SK-N-SH (cell line): Measurements from ENCODE around the gene COPS7A. TPM values are rescaled to one million over a fixed set of nuclear protein-coding genes. Genes with fewer than 3 reads are reported as not detected.

Experiments
- CTCF ChIA-PET: fragments of 300-600, 350-600 bp; formaldehyde crosslinking; extraction: SDS; loops from one replicate; lab custom pipeline; 2021; lab: Yijun Ruan, JAX
- POLR2A ChIA-PET: fragments of 350-600 bp; sonication (Branson Sonifier 250); formaldehyde crosslinking; extraction: SDS; loops from one replicate; lab custom pipeline; 2020; ENCODE audit warnings: antibody characterized with exemption, inconsistent platforms; lab: Yijun Ruan, JAX
- DNase-seq: peaks from one replicate; pipeline ENCODE4 v3.0.0; 2012
- H2AFZ ChIP-seq: fragments of 200-600 bp; sonication (generic); 2 replicates; pipeline ENCODE4 v1.8.1; 2016; ENCODE audit warnings: antibody characterized with exemption, mild to moderate bottlenecking, low read depth
- H3F3A ChIP-seq: fragments of 200-600 bp; sonication (generic); replicated peaks from 2 replicates; pipeline ENCODE3; 2016; ENCODE audit warnings: antibody characterized with exemption, mild to moderate bottlenecking; ENCODE audit not compliant: insufficient read depth
- H3K27ac ChIP-seq, 2 experiments: fragments of 200-500 bp in 1 of 2; fragments of 200-600 bp in 1 of 2; sonication (Bioruptor generic) in 1 of 2; sonication (generic), shearing (Covaris generic) in 1 of 2; 2 replicates each; pipeline versions ENCODE4 v1.5.1 to v1.6.1; 2014 to 2016; ENCODE audit warnings: low read depth in 2 of 2, inconsistent platforms in 1 of 2, low read length in 1 of 2, mild to moderate bottlenecking in 1 of 2, mixed read lengths in 1 of 2
- H3K27me3 ChIP-seq: fragments of 200-600 bp; sonication (generic), shearing (Covaris generic); 2 replicates; pipeline ENCODE4 v1.6.1; 2016; ENCODE audit warnings: mixed run types; ENCODE audit not compliant: insufficient read depth
- H3K36me3 ChIP-seq, 2 experiments: fragments of 200-500 bp in 1 of 2; fragments of 200-600 bp in 1 of 2; sonication (Bioruptor generic) in 1 of 2; sonication (generic) in 1 of 2; replicated peaks in 1 of 2; 2 replicates each; pipeline versions ENCODE3 to v1.5.1; 2014 to 2016; ENCODE audit warnings: low read length in 1 of 2, mild to moderate bottlenecking in 1 of 2; ENCODE audit not compliant: insufficient read depth in 2 of 2, control insufficient read depth in 1 of 2
- H3K4me1 ChIP-seq, 2 experiments: fragments of 200-500 bp in 1 of 2; fragments of 200-600 bp in 1 of 2; sonication (Bioruptor generic) in 1 of 2; sonication (generic), shearing (Covaris generic) in 1 of 2; 2 replicates each; pipeline versions ENCODE4 v1.5.1 to v1.6.1; 2014 to 2016; ENCODE audit warnings: low read depth in 1 of 2, low read length in 1 of 2, mixed run types in 1 of 2; ENCODE audit not compliant: insufficient read depth in 2 of 2, control insufficient read depth in 1 of 2
- H3K4me2 ChIP-seq: fragments of 200-600 bp; sonication (generic), shearing (Covaris generic); 2 replicates; pipeline ENCODE4 v1.6.1; 2017; ENCODE audit warnings: mixed run types
- H3K4me3 ChIP-seq, 2 experiments: fragments of 200-500 bp in 1 of 2; fragments of 200-600 bp in 1 of 2; sonication (Bioruptor generic) in 1 of 2; sonication (generic), shearing (Covaris generic) in 1 of 2; 2 replicates each; pipeline versions ENCODE4 v1.5.1 to v1.8.1; 2014 to 2016; ENCODE audit warnings: low read depth in 2 of 2, inconsistent platforms in 1 of 2, low read length in 1 of 2, mild to moderate bottlenecking in 1 of 2, mixed read lengths in 1 of 2, moderate library complexity in 1 of 2
- H3K79me2 ChIP-seq: fragments of 200-600 bp; sonication (generic); 2 replicates; pipeline ENCODE4 v1.8.1; 2017; ENCODE audit warnings: mild to moderate bottlenecking; ENCODE audit not compliant: insufficient read depth
- H3K9ac ChIP-seq: fragments of 200-600 bp; sonication (generic); 2 replicates; pipeline ENCODE4 v1.6.1; 2017; ENCODE audit warnings: mixed run types
- H3K9me2 ChIP-seq: fragments of 200-600 bp; sonication (generic); 2 replicates; pipeline ENCODE4 v1.6.1; 2017; ENCODE audit warnings: mixed run types
- H3K9me3 ChIP-seq: fragments of 200-600 bp; sonication (generic); 2 replicates; pipeline ENCODE4 v1.6.1; 2017; ENCODE audit warnings: mixed run types, mild to moderate bottlenecking, moderate library complexity
- H4K20me1 ChIP-seq: fragments of 200-600 bp; sonication (generic); 2 replicates; pipeline ENCODE4 v1.6.1; 2017; ENCODE audit warnings: mild to moderate bottlenecking, mixed run types; ENCODE audit not compliant: insufficient read depth
- CHD2 ChIP-seq: fragments of 150-350 bp; IDR thresholded peaks from 2 replicates; pipeline ENCODE4 v1.6.1; 2018; ENCODE audit warnings: low read length; ENCODE audit not compliant: partially characterized antibody
- GABPA ChIP-seq: IDR thresholded peaks from 2 replicates; pipeline ENCODE4 v1.4.0; 2012; ENCODE audit warnings: low read depth, mild to moderate bottlenecking
- GATA2 ChIP-seq: sonication (generic); formaldehyde crosslinking; IDR thresholded peaks from 2 replicates; pipeline ENCODE4 v1.5.0; 2020; ENCODE audit warnings: mild to moderate bottlenecking, missing genetic modification reagents
- IRF3 ChIP-seq: fragments of 150-350 bp; IDR thresholded peaks from 2 replicates; pipeline ENCODE4 v1.6.1; 2016; ENCODE audit warnings: mild to moderate bottlenecking, low read depth, low read length
- JUND ChIP-seq: IDR thresholded peaks from 2 replicates; pipeline ENCODE4 v1.4.0; 2012
- MAX ChIP-seq: IDR thresholded peaks from 2 replicates; pipeline ENCODE4 v1.4.0; 2012; ENCODE audit warnings: low read depth
- MXI1 ChIP-seq: IDR thresholded peaks from 2 replicates; pipeline ENCODE4 v1.6.1; 2012; ENCODE audit warnings: mild to moderate bottlenecking, low read depth, low read length, improper control_type of control experiment
- PBX3 ChIP-seq: IDR thresholded peaks from 2 replicates; pipeline ENCODE4; 2012
- POLR2AphosphoS5 ChIP-seq: IDR thresholded peaks from 2 replicates; pipeline ENCODE4 v1.6.1; 2012; ENCODE audit warnings: low read depth, low read length
- RAD21 ChIP-seq: IDR thresholded peaks from 2 replicates; pipeline ENCODE4 v1.6.1; 2012; ENCODE audit warnings: mild to moderate bottlenecking, low read length
- RFX5 ChIP-seq: IDR thresholded peaks from 2 replicates; pipeline ENCODE4 v1.6.1; 2012; ENCODE audit warnings: mild to moderate bottlenecking, improper control_type of control experiment, low read length
- YY1 ChIP-seq: IDR thresholded peaks from 2 replicates; pipeline ENCODE4 v1.4.0; 2012; ENCODE audit warnings: low read depth, mild to moderate bottlenecking
- WGBS: methylation state at CpG from one replicate; pipeline ENCODE4 v1.1.6; 2017; ENCODE audit warnings: low lambda C conversion rate; 5-methylcytosine and 5-hydroxymethylcytosine counted together
- polyA plus RNA-seq, 3 experiments: library from polyadenylated mRNA; depleted of rRNA; stranded (reverse); fragments of >200 nt; gene quantifications; 2 replicates each; pipeline ENCODE4 v1.2.3, GENCODE V29; 2012

Gene COPS7A
- polyA plus RNA-seq, 1 of the 3 experiments (the other 2 are of a cell fraction), result 191 TPM

- no peak overlapping the region for H3K9ac ChIP-seq
- H3F3A ChIP-seq, result peaks cover 4% of the 10 kb centered on the region
- H3K9me3 ChIP-seq, result no peaks in the 10 kb centered on the region
- no peak overlapping the region for H3K4me3 ChIP-seq
- no peak overlapping the region for H3K4me2 ChIP-seq
- peaks cover 19 to 46% of the 10 kb centered on the region in 2 experiments for H3K36me3 ChIP-seq
- no peak for DNase-seq
- H3K9me2 ChIP-seq, result no peaks in the 10 kb centered on the region
- 99% methylated on average over 12 of the region's 18 CpGs for WGBS
- no peak overlapping the region for H2AFZ ChIP-seq
- TF ChIP-seq CHD2, result no peak
- no peak for TF ChIP-seq MAX
- no peak for TF ChIP-seq GABPA
- no peak for TF ChIP-seq RAD21
- no peak for TF ChIP-seq RFX5
- no peak for TF ChIP-seq IRF3
- TF ChIP-seq MXI1, result no peak
- no peak for TF ChIP-seq JUND
- TF ChIP-seq GATA2 (CRISPR knock-in tag), result no peak
- TF ChIP-seq, all 33 proteins: peak for 0
- Histone ChIP-seq H3K27me3 (no peaks in the 10 kb centered on the region), H4K20me1 (no peaks in the 10 kb centered on the region), H3K27ac (no peak overlapping the region), H3K4me1 (peaks cover 0 to 9% of the 10 kb centered on the region in 2 experiments; a peak in 1 of 4 replicates), H3K79me2 (peaks cover 17% of the 10 kb centered on the region; the same call in 1 of the 2 replicates)
- POLR2A ChIA-PET, result no interaction called here
- CTCF ChIA-PET, result interaction anchor here (2.0 to 2.1 kb wide), 2 partner anchors 49 to 96 kb away, joined by 4 to 5 read pairs; no protein-coding TSS in a partner anchor
Measured at GRCh38 chr12:6729186-6729585, 5.3 kb downstream of the COPS7A start.

GRCh38 chr12:6730169-6730568 is 6.3 kb downstream of the COPS7A start:
- H2AFZ ChIP-seq, result no peak overlapping the region
- H3K9me2 ChIP-seq, result no peaks in the 10 kb centered on the region
- CTCF ChIA-PET, result interaction anchor here (0.7 to 9.5 kb wide), 6 partner anchors 22 to 142 kb away, joined by 3 to 80 read pairs (median 4); partner anchors contain the start of gene MLF2
- DNase-seq, result no peak
- peaks cover 4% of the 10 kb centered on the region for H3F3A ChIP-seq
- WGBS, result 99% methylated on average over 7 of the region's 8 CpGs
- peaks cover 19 to 49% of the 10 kb centered on the region in 2 experiments for H3K36me3 ChIP-seq
- H3K9me3 ChIP-seq, result no peaks in the 10 kb centered on the region
- peaks cover 8% of the 10 kb centered on the region; the same call in 1 of the 2 replicates for H3K79me2 ChIP-seq
- no peaks in the 10 kb centered on the region for H3K27me3 ChIP-seq
- H3K9ac ChIP-seq, result no peak overlapping the region
- no peak overlapping the region for H3K27ac ChIP-seq
- TF ChIP-seq GATA2 (CRISPR knock-in tag) (no peak), RFX5 (no peak), PBX3 (no peak), POLR2AphosphoS5 (no peak), IRF3 (no peak), YY1 (no peak)
- H3K4me1 ChIP-seq, result peaks cover 0 to 4% of the 10 kb centered on the region in 2 experiments; a peak in 1 of 4 replicates
- H3K4me3 ChIP-seq, result no peak overlapping the region
- no peak overlapping the region for H3K4me2 ChIP-seq
- POLR2A ChIA-PET, result no interaction called here
- H4K20me1 ChIP-seq, result no peaks in the 10 kb centered on the region
